ENCODE results near the gene UBASH3A.

The UBASH3A gene

GRCh38 chr21:42481169-42481568 lies 77.5 kb downstream of the UBASH3A start:
- Histone ChIP-seq H3K4me3 (ENCODE audit: insufficient read depth in 1 of 2, low read depth in 1 of 2, low read length in 2 of 2) (no peak overlapping the region), H3K4me2 (ENCODE audit: low read length, poor library complexity, severe bottlenecking) (no peak overlapping the region), H3K23ac (ENCODE audit: low read length in 2 of 2) (no peak overlapping the region), H3K9me3 (ENCODE audit: control insufficient read depth, low read length) (no peaks in the 10 kb centered on the region), H2BK12ac (ENCODE audit: low read length in 2 of 2) (no peak overlapping the region), H4K8ac (ENCODE audit: low read length) (no peak overlapping the region), H3K4ac (ENCODE audit: low read depth in 1 of 2, low read length in 2 of 2) (no peak overlapping the region), H2BK5ac (ENCODE audit: low read depth, low read length, poor library complexity, severe bottlenecking) (no peak overlapping the region), H3K18ac (ENCODE audit: low read depth in 1 of 2, low read length in 2 of 2) (no peak overlapping the region), H2AK5ac (ENCODE audit: low read length, severe bottlenecking) (no peak overlapping the region), H3K79me1 (replicated peaks; ENCODE audit: low read length, poor library complexity, severe bottlenecking) (no peaks in the 10 kb centered on the region), H4K91ac (ENCODE audit: low read length) (no peak overlapping the region), H2AFZ (ENCODE audit: low read depth, low read length) (no peak overlapping the region), H3K27me3 (ENCODE audit: control insufficient read depth in 1 of 2, insufficient read depth in 1 of 2, low read length in 2 of 2) (peaks cover 0 to 41% of the 10 kb centered on the region in 2 experiments), H3K9ac (ENCODE audit: low read length) (no peak overlapping the region), H2BK15ac (ENCODE audit: low read depth, poor library complexity, severe bottlenecking) (no peak overlapping the region), H3K4me1 (ENCODE audit: control insufficient read depth, insufficient read depth, low read depth, low read length) (peaks cover 2% of the 10 kb centered on the region), H3K36me3 (ENCODE audit: control insufficient read depth in 1 of 2, insufficient read depth in 2 of 2, low read depth in 1 of 2, low read length in 2 of 2) (no peaks in the 10 kb centered on the region), H3K14ac (ENCODE audit: low read length in 2 of 2) (no peak overlapping the region), H2BK120ac (ENCODE audit: low read depth, low read length) (no peak overlapping the region), H3K27ac (ENCODE audit: low read length, poor library complexity, severe bottlenecking) (no peak overlapping the region)
- no peak for DNase-seq
- WGBS, result 92% methylated on average over 1 of the region's 4 CpGs

GRCh38 chr21:42484966-42485365 lies 81.3 kb downstream of the UBASH3A start:
- WGBS, result 90% methylated on average over 5 of the region's 7 CpGs
- H3K36me3 ChIP-seq (ENCODE audit: control insufficient read depth in 1 of 2, insufficient read depth in 2 of 2, low read depth in 1 of 2, low read length in 2 of 2), result no peaks in the 10 kb centered on the region
- H2BK5ac ChIP-seq (ENCODE audit: low read depth, low read length, poor library complexity, severe bottlenecking), result no peak overlapping the region
- no peaks in the 10 kb centered on the region for H3K9me3 ChIP-seq (ENCODE audit: control insufficient read depth, low read length)
- no peak overlapping the region for H3K4me2 ChIP-seq (ENCODE audit: low read length, poor library complexity, severe bottlenecking)
- H3K4me1 ChIP-seq (ENCODE audit: control insufficient read depth, insufficient read depth, low read depth, low read length), result no peaks in the 10 kb centered on the region
- no peaks in the 10 kb centered on the region for H3K79me1 ChIP-seq (replicated peaks; ENCODE audit: low read length, poor library complexity, severe bottlenecking)
- H2BK12ac ChIP-seq (ENCODE audit: low read length in 2 of 2), result no peak overlapping the region
- no peak overlapping the region for H4K8ac ChIP-seq (ENCODE audit: low read length)
- peaks cover 6 to 38% of the 10 kb centered on the region in 2 experiments for H3K27me3 ChIP-seq (ENCODE audit: control insufficient read depth in 1 of 2, insufficient read depth in 1 of 2, low read length in 2 of 2)
- H4K91ac ChIP-seq (ENCODE audit: low read length), result no peak overlapping the region
- no peak overlapping the region for H3K4me3 ChIP-seq (ENCODE audit: insufficient read depth in 1 of 2, low read depth in 1 of 2, low read length in 2 of 2)
- H2AFZ ChIP-seq (ENCODE audit: low read depth, low read length), result no peak overlapping the region
- H3K27ac ChIP-seq (ENCODE audit: low read length, poor library complexity, severe bottlenecking), result no peak overlapping the region
- H3K14ac ChIP-seq (ENCODE audit: low read length in 2 of 2), result no peak overlapping the region
- no peak overlapping the region for H2AK5ac ChIP-seq (ENCODE audit: low read length, severe bottlenecking)
- no peak for DNase-seq
- H3K4ac ChIP-seq (ENCODE audit: low read depth in 1 of 2, low read length in 2 of 2), result no peak overlapping the region
- no peak overlapping the region for H2BK120ac ChIP-seq (ENCODE audit: low read depth, low read length)
- no peak overlapping the region for H2BK15ac ChIP-seq (ENCODE audit: low read depth, poor library complexity, severe bottlenecking)
- H3K23ac ChIP-seq (ENCODE audit: low read length in 2 of 2), result no peak overlapping the region
- no peak overlapping the region for H3K9ac ChIP-seq (ENCODE audit: low read length)
- no peak overlapping the region for H3K18ac ChIP-seq (ENCODE audit: low read depth in 1 of 2, low read length in 2 of 2)

GRCh38 chr21:42486072-42486471 lies 82.4 kb downstream of the UBASH3A start:
- Histone ChIP-seq H3K18ac (ENCODE audit: low read depth in 1 of 2, low read length in 2 of 2) (no peak overlapping the region), H3K36me3 (ENCODE audit: control insufficient read depth in 1 of 2, insufficient read depth in 2 of 2, low read depth in 1 of 2, low read length in 2 of 2) (no peaks in the 10 kb centered on the region), H4K91ac (ENCODE audit: low read length) (no peak overlapping the region), H4K8ac (ENCODE audit: low read length) (no peak overlapping the region), H3K4ac (ENCODE audit: low read depth in 1 of 2, low read length in 2 of 2) (no peak overlapping the region), H2AK5ac (ENCODE audit: low read length, severe bottlenecking) (no peak overlapping the region), H3K4me1 (ENCODE audit: control insufficient read depth, insufficient read depth, low read depth, low read length) (no peaks in the 10 kb centered on the region), H2BK120ac (ENCODE audit: low read depth, low read length) (no peak overlapping the region), H3K4me2 (ENCODE audit: low read length, poor library complexity, severe bottlenecking) (no peak overlapping the region), H3K9ac (ENCODE audit: low read length) (no peak overlapping the region), H3K4me3 (ENCODE audit: insufficient read depth in 1 of 2, low read depth in 1 of 2, low read length in 2 of 2) (no peak overlapping the region), H2AFZ (ENCODE audit: low read depth, low read length) (no peak overlapping the region), H2BK5ac (ENCODE audit: low read depth, low read length, poor library complexity, severe bottlenecking) (no peak overlapping the region), H3K79me1 (replicated peaks; ENCODE audit: low read length, poor library complexity, severe bottlenecking) (no peaks in the 10 kb centered on the region), H3K27ac (ENCODE audit: low read length, poor library complexity, severe bottlenecking) (no peak overlapping the region), H2BK15ac (ENCODE audit: low read depth, poor library complexity, severe bottlenecking) (no peak overlapping the region), H3K14ac (ENCODE audit: low read length in 2 of 2) (no peak overlapping the region), H3K27me3 (ENCODE audit: control insufficient read depth in 1 of 2, insufficient read depth in 1 of 2, low read length in 2 of 2) (peaks cover 6 to 38% of the 10 kb centered on the region in 2 experiments), H3K23ac (ENCODE audit: low read length in 2 of 2) (no peak overlapping the region), H2BK12ac (ENCODE audit: low read length in 2 of 2) (no peak overlapping the region), H3K9me3 (ENCODE audit: control insufficient read depth, low read length) (no peaks in the 10 kb centered on the region)
- no peak for DNase-seq
- 79% methylated on average over 6 of the region's 6 CpGs for WGBS

DNA sequence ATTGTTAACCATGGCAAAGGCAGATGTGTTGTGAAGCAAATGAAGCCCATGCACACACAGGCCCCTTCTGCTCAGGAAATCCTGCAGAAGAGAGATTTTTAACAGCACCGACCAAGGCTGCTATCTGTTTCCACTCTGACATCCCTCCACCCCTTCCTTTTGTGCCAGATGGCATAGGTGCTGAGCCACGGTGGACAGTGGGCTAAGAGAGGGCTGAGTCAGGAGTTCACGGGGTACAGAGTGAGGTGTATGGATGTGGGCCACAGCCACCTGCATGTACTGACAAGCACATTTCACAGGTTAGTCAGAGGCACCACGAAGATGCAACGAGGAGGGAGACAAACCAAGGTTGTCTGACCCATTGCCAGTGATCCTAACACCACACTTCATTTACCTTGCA lies 82.8 kb downstream of the UBASH3A start:
- Histone ChIP-seq H2AFZ (ENCODE audit: low read depth, low read length) (no peak overlapping the region), H3K14ac (ENCODE audit: low read length in 2 of 2) (no peak overlapping the region), H3K36me3 (ENCODE audit: control insufficient read depth in 1 of 2, insufficient read depth in 2 of 2, low read depth in 1 of 2, low read length in 2 of 2) (no peaks in the 10 kb centered on the region), H3K4me2 (ENCODE audit: low read length, poor library complexity, severe bottlenecking) (no peak overlapping the region), H4K8ac (ENCODE audit: low read length) (no peak overlapping the region), H3K4me1 (ENCODE audit: control insufficient read depth, insufficient read depth, low read depth, low read length) (no peaks in the 10 kb centered on the region), H3K23ac (ENCODE audit: low read length in 2 of 2) (no peak overlapping the region), H3K9me3 (ENCODE audit: control insufficient read depth, low read length) (no peaks in the 10 kb centered on the region), H2BK12ac (ENCODE audit: low read length in 2 of 2) (no peak overlapping the region), H3K79me1 (replicated peaks; ENCODE audit: low read length, poor library complexity, severe bottlenecking) (no peaks in the 10 kb centered on the region), H2BK15ac (ENCODE audit: low read depth, poor library complexity, severe bottlenecking) (no peak overlapping the region), H3K4ac (ENCODE audit: low read depth in 1 of 2, low read length in 2 of 2) (no peak overlapping the region), H3K18ac (ENCODE audit: low read depth in 1 of 2, low read length in 2 of 2) (no peak overlapping the region), H3K4me3 (ENCODE audit: insufficient read depth in 1 of 2, low read depth in 1 of 2, low read length in 2 of 2) (no peak overlapping the region), H3K27me3 (ENCODE audit: control insufficient read depth in 1 of 2, insufficient read depth in 1 of 2, low read length in 2 of 2) (peaks cover 6 to 37% of the 10 kb centered on the region in 2 experiments), H2BK120ac (ENCODE audit: low read depth, low read length) (no peak overlapping the region), H4K91ac (ENCODE audit: low read length) (no peak overlapping the region), H2AK5ac (ENCODE audit: low read length, severe bottlenecking) (no peak overlapping the region), H3K9ac (ENCODE audit: low read length) (no peak overlapping the region), H2BK5ac (ENCODE audit: low read depth, low read length, poor library complexity, severe bottlenecking) (no peak overlapping the region), H3K27ac (ENCODE audit: low read length, poor library complexity, severe bottlenecking) (no peak overlapping the region)
- no peak for DNase-seq
- 71% methylated on average over 4 of the region's 5 CpGs for WGBS
